HepG2 (cell line): ENCODE measurements around the gene JAM2. TPM values are rescaled to one million over a fixed set of nuclear protein-coding genes. Genes with fewer than 3 reads are reported as not detected.

Source experiments
- ATAC-seq: fragments of 200-7000 bp; cut with Tn5 transposase; 3 replicates; pipeline ENCODE4 v1.9.1; 2020; ENCODE audit warnings: mild to moderate bottlenecking, moderate library complexity
- BruUV-seq: library from RNA; stranded (reverse); fragments of 400-500 nt; replicated peaks from 2 replicates; lab custom pipeline; 2021; lab: Mats Ljungman, UMichigan
- CTCF ChIA-PET: fragments of 300-600 bp; formaldehyde crosslinking; extraction: SDS; loops from one replicate; lab custom pipeline; 2021; ENCODE audit warnings: low total read pairs, inconsistent platforms, low intra/inter-chr PET ratio; lab: Yijun Ruan, JAX
- POLR2A ChIA-PET: fragments of 350-600 bp; sonication (Branson Sonifier 250); formaldehyde crosslinking; loops from one replicate; lab custom pipeline; 2020; ENCODE audit warnings: antibody characterized with exemption, inconsistent platforms; lab: Yijun Ruan, JAX
- DNase-seq: peaks from one replicate; pipeline ENCODE4 v3.0.0-alpha.2; 2015; ENCODE audit warnings: low spot score
- FAIRE-seq: peaks from 3 replicates; lab custom pipeline; 2011; peaks lifted over from hg19 to GRCh38; lab: Jason Lieb, UNC
- H2AFZ ChIP-seq: one replicate; pipeline ENCODE4 v1.6.1; 2011; ENCODE audit warnings: low read length, inconsistent platforms
- H3K27ac ChIP-seq: fragments of 300-600 bp; 3 replicates; pipeline ENCODE4 v1.8.0; 2011; ENCODE audit warnings: mixed run types, mild to moderate bottlenecking, mixed read lengths, low read length, inconsistent platforms; ENCODE audit not compliant: insufficient read depth; ENCODE audit errors: extremely low read length
- H3K27me3 ChIP-seq, 2 experiments: fragments of 200-600 bp in 1 of 2; 2 replicates in 1 of 2; 3 replicates in 1 of 2; pipeline versions ENCODE4 v1.6.0 to v1.8.0; 2011; ENCODE audit warnings: low read length in 2 of 2, mild to moderate bottlenecking in 2 of 2, moderate library complexity in 2 of 2, inconsistent platforms in 1 of 2; ENCODE audit not compliant: insufficient read depth in 2 of 2, control insufficient read depth in 1 of 2
- H3K36me3 ChIP-seq, 2 experiments: fragments of 200-600 bp in 1 of 2; replicated peaks in 1 of 2; 2 replicates in 1 of 2; 3 replicates in 1 of 2; pipeline versions ENCODE4 v1.5.1 to v1.8.0; 2011; ENCODE audit warnings: low read length in 2 of 2, inconsistent platforms in 1 of 2; ENCODE audit not compliant: insufficient read depth in 2 of 2, control insufficient read depth in 1 of 2
- H3K4me1 ChIP-seq: 2 replicates; pipeline ENCODE4 v1.5.1; 2012; ENCODE audit warnings: low read length, inconsistent platforms; ENCODE audit not compliant: insufficient read depth
- H3K4me2 ChIP-seq: 2 replicates; pipeline ENCODE4 v1.6.0; 2011; ENCODE audit warnings: low read depth, low read length, inconsistent platforms
- H3K4me3 ChIP-seq, 3 experiments: fragments of 200-600 bp in 1 of 3; sonication (generic), shearing (Covaris generic) in 1 of 3; replicated peaks in 1 of 3; 2 replicates each; pipeline ENCODE4 v1.5.1; 2011 to 2016; ENCODE audit warnings: low read length in 3 of 3, inconsistent platforms in 2 of 3, low read depth in 2 of 3, mild to moderate bottlenecking in 2 of 3, control low read depth in 1 of 3, mixed read lengths in 1 of 3; ENCODE audit not compliant: insufficient read depth in 1 of 3
- H3K79me2 ChIP-seq: one replicate; pipeline ENCODE4 v1.6.1; 2011; ENCODE audit warnings: low read length, inconsistent platforms; ENCODE audit not compliant: insufficient read depth
- H3K9ac ChIP-seq: 2 replicates; pipeline ENCODE4 v1.6.0; 2011; ENCODE audit warnings: mild to moderate bottlenecking, low read depth, low read length, inconsistent platforms; ENCODE audit not compliant: insufficient read depth
- H3K9me3 ChIP-seq: 2 replicates; pipeline ENCODE4 v1.5.1; 2012; ENCODE audit warnings: mild to moderate bottlenecking, low read length
- H4K20me1 ChIP-seq: 2 replicates; pipeline ENCODE4 v1.6.0; 2011; ENCODE audit warnings: inconsistent platforms, mild to moderate bottlenecking, low read length, moderate library complexity; ENCODE audit not compliant: insufficient read depth
- GATAD1 ChIP-seq: IDR thresholded peaks from 2 replicates; pipeline ENCODE4 v1.6.1; 2016; ENCODE audit warnings: missing genetic modification reagents, missing compliant biosample characterization
- HCFC1 ChIP-seq: fragments of 150-350 bp; IDR thresholded peaks from 2 replicates; pipeline ENCODE4 v1.6.1; 2014; ENCODE audit warnings: low read depth, low read length
- NR2C2 ChIP-seq: sonication (generic); formaldehyde crosslinking; IDR thresholded peaks from 2 replicates; pipeline ENCODE4 v1.4.0; 2020; ENCODE audit warnings: missing genetic modification reagents, mild to moderate bottlenecking, moderate library complexity, borderline replicate concordance
- PHF20 ChIP-seq: sonication (generic); formaldehyde crosslinking; IDR thresholded peaks from 2 replicates; pipeline ENCODE4 v1.5.0; 2020; ENCODE audit warnings: mild to moderate bottlenecking, missing genetic modification reagents
- SRSF9 ChIP-seq: fragments of 200-400 bp; formaldehyde crosslinking; IDR thresholded peaks from 2 replicates; pipeline ENCODE4 v1.6.1; 2018; ENCODE audit warnings: borderline replicate concordance, mild to moderate bottlenecking, low read depth, low read length; ENCODE audit not compliant: insufficient read depth, poor library complexity, severe bottlenecking
- ZNF446 ChIP-seq: sonication (generic); formaldehyde crosslinking; IDR thresholded peaks from 2 replicates; pipeline ENCODE4 v1.5.0; 2020; ENCODE audit warnings: mild to moderate bottlenecking, missing genetic modification reagents
- ZNF563 ChIP-seq: sonication (generic); formaldehyde crosslinking; IDR thresholded peaks from 2 replicates; pipeline ENCODE4 v1.8.0; 2022; ENCODE audit warnings: mild to moderate bottlenecking, moderate library complexity, missing genetic modification reagents
- ZZZ3 ChIP-seq: sonication (generic); formaldehyde crosslinking; IDR thresholded peaks from 2 replicates; pipeline ENCODE4 v1.4.0; 2020; ENCODE audit warnings: missing genetic modification reagents, mild to moderate bottlenecking, borderline replicate concordance
- WGBS: methylation state at CpG from one replicate; pipeline ENCODE4 v1.1.6; 2017; ENCODE audit warnings: low lambda C conversion rate; 5-methylcytosine and 5-hydroxymethylcytosine counted together
- in situ Hi-C: cut with HindIII; loops from 2 replicates; pipeline ENCODE4 v1.10.0; 2017; ENCODE audit warnings: low pct_unique_long_range_greater_than_20kb; ENCODE audit not compliant: extremely low pct_ligation_motif_present
- intact Hi-C: fragments of 100-400 bp; cut with micrococcal nuclease; formaldehyde crosslinking; loops from one replicate; pipeline ENCODE4 v1.10.0; 2022; ENCODE audit not compliant: unreplicated experiment
- polyA plus RNA-seq, 8 experiments: library from polyadenylated mRNA; depleted of rRNA in 3 of 8; stranded (reverse) in 7 of 8; unstranded in 1 of 8; fragments of >200 nt; fragmentation: Illumina TruSeq in 4 of 8; extraction: Trizol in 4 of 8; gene quantifications; 2 replicates each; pipeline versions ENCODE4 v1.2.1 to v1.2.3, GENCODE V29; 2011 to 2016; ENCODE audit warnings: low read depth in 4 of 8, missing spikeins in 1 of 8, mixed read lengths in 1 of 8; ENCODE audit not compliant: insufficient read depth in 1 of 8
- total RNA-seq, 5 experiments: library from RNA; depleted of rRNA; stranded (reverse); fragments of >200 nt; fragmentation: Illumina TruSeq; extraction: Trizol; gene quantifications; 2 replicates each; pipeline ENCODE4 v1.2.3, GENCODE V29; 2016; ENCODE audit warnings: low read depth in 1 of 5
- TF ChIP-seq, protein P1 (sequence below): fragments of 450-650 bp; IDR thresholded peaks from 2 replicates; pipeline ENCODE4 v1.6.1; 2017
- TF ChIP-seq, protein P2 (sequence below): sonication (generic); formaldehyde crosslinking; conservative IDR thresholded peaks from 2 replicates; pipeline ENCODE4 v1.4.0; 2020; ENCODE audit warnings: missing genetic modification reagents

JAM2 gene
- total and polyA plus RNA-seq, 2 of the 13 experiments (the other 11 are each of a cell fraction or from before 2014, with no cell fraction given) = 0.07 TPM; not detected in 1

DNA sequence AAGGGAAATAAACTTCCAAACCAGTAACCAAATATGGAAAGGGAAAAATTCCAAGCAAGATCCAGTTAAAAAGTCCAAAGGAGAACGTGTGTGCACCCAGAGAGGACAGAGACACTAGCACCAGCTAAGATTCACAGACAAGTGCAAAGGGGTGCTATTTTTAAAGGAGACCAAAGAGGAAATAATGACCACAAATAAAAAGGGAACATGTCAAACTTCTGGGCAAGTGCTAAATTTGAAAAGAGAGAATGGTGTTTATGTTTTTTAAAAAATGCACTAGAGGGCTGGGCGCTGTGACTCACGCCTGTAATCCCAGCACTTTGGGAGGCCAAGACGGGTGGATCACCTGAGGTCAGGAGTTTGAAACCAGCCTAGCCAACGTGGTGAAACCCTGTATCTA is 8.6 kb downstream of the JAM2 start:
- H3K9ac ChIP-seq = no peak overlapping the region
- no peak overlapping the region for H3K27ac ChIP-seq
- FAIRE-seq = no peak
- WGBS = 10% methylated on average over 5 of the region's 5 CpGs
- H3K9me3 ChIP-seq = no peaks in the 10 kb centered on the region
- in situ Hi-C loops = no loop called here
- no peak for DNase-seq
- no peaks in the 10 kb centered on the region for H3K4me1 ChIP-seq
- no TSS peak for BruUV-seq
- H2AFZ ChIP-seq = no peak overlapping the region
- 0 out of 5 replicates have a peak, but pooled peaks cover 0 to 4% of the 10 kb centered on the region in 2 experiments for H3K27me3 ChIP-seq
- H3K4me3 ChIP-seq = no peak overlapping the region
- intact Hi-C loops = no loop called here
- no peak for ATAC-seq
- H4K20me1 ChIP-seq = no peaks in the 10 kb centered on the region
- H3K4me2 ChIP-seq = no peak overlapping the region
- no peaks in the 10 kb centered on the region for H3K36me3 ChIP-seq
- ChIA-PET CTCF (no interaction called here), POLR2A (no interaction called here)
- no peak for TF ChIP-seq ZNF563 (CRISPR knock-in tag)
- no peak for TF ChIP-seq NR2C2
- TF ChIP-seq GATAD1 (CRISPR knock-in tag) = no peak
- TF ChIP-seq, protein P1, sequence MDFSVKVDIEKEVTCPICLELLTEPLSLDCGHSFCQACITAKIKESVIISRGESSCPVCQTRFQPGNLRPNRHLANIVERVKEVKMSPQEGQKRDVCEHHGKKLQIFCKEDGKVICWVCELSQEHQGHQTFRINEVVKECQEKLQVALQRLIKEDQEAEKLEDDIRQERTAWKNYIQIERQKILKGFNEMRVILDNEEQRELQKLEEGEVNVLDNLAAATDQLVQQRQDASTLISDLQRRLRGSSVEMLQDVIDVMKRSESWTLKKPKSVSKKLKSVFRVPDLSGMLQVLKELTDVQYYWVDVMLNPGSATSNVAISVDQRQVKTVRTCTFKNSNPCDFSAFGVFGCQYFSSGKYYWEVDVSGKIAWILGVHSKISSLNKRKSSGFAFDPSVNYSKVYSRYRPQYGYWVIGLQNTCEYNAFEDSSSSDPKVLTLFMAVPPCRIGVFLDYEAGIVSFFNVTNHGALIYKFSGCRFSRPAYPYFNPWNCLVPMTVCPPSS = no peak
- no peak for TF ChIP-seq HCFC1
- TF ChIP-seq, protein P2, sequence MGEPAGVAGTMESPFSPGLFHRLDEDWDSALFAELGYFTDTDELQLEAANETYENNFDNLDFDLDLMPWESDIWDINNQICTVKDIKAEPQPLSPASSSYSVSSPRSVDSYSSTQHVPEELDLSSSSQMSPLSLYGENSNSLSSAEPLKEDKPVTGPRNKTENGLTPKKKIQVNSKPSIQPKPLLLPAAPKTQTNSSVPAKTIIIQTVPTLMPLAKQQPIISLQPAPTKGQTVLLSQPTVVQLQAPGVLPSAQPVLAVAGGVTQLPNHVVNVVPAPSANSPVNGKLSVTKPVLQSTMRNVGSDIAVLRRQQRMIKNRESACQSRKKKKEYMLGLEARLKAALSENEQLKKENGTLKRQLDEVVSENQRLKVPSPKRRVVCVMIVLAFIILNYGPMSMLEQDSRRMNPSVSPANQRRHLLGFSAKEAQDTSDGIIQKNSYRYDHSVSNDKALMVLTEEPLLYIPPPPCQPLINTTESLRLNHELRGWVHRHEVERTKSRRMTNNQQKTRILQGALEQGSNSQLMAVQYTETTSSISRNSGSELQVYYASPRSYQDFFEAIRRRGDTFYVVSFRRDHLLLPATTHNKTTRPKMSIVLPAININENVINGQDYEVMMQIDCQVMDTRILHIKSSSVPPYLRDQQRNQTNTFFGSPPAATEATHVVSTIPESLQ (CRISPR knock-in tag) = no peak
- no peak for TF ChIP-seq PHF20
- TF ChIP-seq ZZZ3 (CRISPR knock-in tag) = no peak
- no peak for TF ChIP-seq SRSF9
- no peak for TF ChIP-seq ZNF446 (CRISPR knock-in tag)
- no peaks in the 10 kb centered on the region for H3K79me2 ChIP-seq
